PC-3 (cell line): ENCODE measurements around the gene SGCG.

ENCODE experiments used
- EZH2 ChIP-seq: fragments of 300-600 bp; sonication (generic); IDR thresholded peaks from one replicate; pipeline ENCODE4 v1.6.1; 2017; ENCODE audit warnings: antibody characterized with exemption, mild to moderate bottlenecking, low read length; ENCODE audit not compliant: unreplicated experiment
- TF ChIP-seq, protein P1 (sequence below): fragments of 300-600 bp; sonication (generic); conservative IDR thresholded peaks from 2 replicates; pipeline ENCODE4 v1.5.1; 2017; ENCODE audit warnings: antibody characterized with exemption, low read depth, mild to moderate bottlenecking, low read length

DNA sequence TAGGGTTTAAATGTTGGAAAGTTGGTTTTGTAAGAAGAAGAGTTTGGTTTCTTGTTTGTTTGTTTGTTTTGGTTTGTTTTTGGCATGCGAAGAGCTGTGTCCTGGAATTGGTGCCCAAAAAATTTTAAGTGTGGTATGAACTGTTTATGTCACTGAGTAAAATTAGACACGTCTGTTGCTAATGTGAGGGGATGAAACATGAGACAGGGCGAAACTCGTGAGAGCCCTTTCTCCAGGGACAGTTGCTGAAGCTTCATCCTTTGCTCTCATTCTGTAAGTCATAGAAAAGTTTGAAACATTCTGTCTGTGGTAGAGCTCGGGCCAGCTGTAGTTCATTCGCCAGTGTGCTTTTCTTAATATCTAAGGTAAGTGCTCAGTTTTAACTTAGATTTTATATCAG is at the start of gene SGCG:
- no peak for TF ChIP-seq EZH2
- TF ChIP-seq, protein P1, sequence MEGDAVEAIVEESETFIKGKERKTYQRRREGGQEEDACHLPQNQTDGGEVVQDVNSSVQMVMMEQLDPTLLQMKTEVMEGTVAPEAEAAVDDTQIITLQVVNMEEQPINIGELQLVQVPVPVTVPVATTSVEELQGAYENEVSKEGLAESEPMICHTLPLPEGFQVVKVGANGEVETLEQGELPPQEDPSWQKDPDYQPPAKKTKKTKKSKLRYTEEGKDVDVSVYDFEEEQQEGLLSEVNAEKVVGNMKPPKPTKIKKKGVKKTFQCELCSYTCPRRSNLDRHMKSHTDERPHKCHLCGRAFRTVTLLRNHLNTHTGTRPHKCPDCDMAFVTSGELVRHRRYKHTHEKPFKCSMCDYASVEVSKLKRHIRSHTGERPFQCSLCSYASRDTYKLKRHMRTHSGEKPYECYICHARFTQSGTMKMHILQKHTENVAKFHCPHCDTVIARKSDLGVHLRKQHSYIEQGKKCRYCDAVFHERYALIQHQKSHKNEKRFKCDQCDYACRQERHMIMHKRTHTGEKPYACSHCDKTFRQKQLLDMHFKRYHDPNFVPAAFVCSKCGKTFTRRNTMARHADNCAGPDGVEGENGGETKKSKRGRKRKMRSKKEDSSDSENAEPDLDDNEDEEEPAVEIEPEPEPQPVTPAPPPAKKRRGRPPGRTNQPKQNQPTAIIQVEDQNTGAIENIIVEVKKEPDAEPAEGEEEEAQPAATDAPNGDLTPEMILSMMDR, result no peak
